GM12864 (cell line): Measurements from ENCODE around the gene P2RX7.

Experiments
- DNase-seq: peaks from one replicate; pipeline ENCODE4 v3.0.0-alpha.2; 2011; ENCODE audit warnings: low read depth
- H3K4me3 ChIP-seq: 2 replicates; pipeline ENCODE4 v1.5.1; 2011; ENCODE audit warnings: mild to moderate bottlenecking, low read depth, low read length, control low read depth
- CTCF ChIP-seq: IDR thresholded peaks from 2 replicates; pipeline ENCODE4 v1.5.1; 2011; ENCODE audit warnings: low read depth, mild to moderate bottlenecking, moderate library complexity, low read length, control low read depth, inconsistent platforms; ENCODE audit errors: missing control alignments

The P2RX7 gene

GRCh38 chr12:121115530-121115929 is 17.1 kb upstream of the P2RX7 start:
- DNase-seq = no peak
- H3K4me3 ChIP-seq = no peak overlapping the region
- TF ChIP-seq CTCF = no peak

GRCh38 chr12:121116318-121117225 is 16.1 kb upstream of the P2RX7 start:
- no peak for TF ChIP-seq CTCF
- no peak for DNase-seq
- H3K4me3 ChIP-seq = no peak overlapping the region

- no peak for DNase-seq
- H3K4me3 ChIP-seq = no peak overlapping the region
- no peak for TF ChIP-seq CTCF
These were observed 15.4 kb upstream of the P2RX7 start for GRCh38 chr12:121117226-121117777.

GRCh38 chr12:121120323-121120722 is 12.4 kb upstream of the P2RX7 start:
- no peak for DNase-seq
- no peak for TF ChIP-seq CTCF

GRCh38 chr12:121120989-121121755 is 11.5 kb upstream of the P2RX7 start:
- H3K4me3 ChIP-seq = no peak overlapping the region
- TF ChIP-seq CTCF = no peak
- no peak for DNase-seq

More at GRCh38 chr12:121120323-121120722, 12.4 kb upstream of the P2RX7 start:
- no peak overlapping the region for H3K4me3 ChIP-seq

- TF ChIP-seq CTCF = no peak
- H3K4me3 ChIP-seq = no peak overlapping the region
- no peak for DNase-seq
These were observed 10.9 kb upstream of the P2RX7 start for GRCh38 chr12:121121805-121122204.
